Muscle of leg (tissue), 11 donors: ENCODE measurements around the gene AQP11. TPM values are rescaled to one million over a fixed set of nuclear protein-coding genes. Genes with fewer than 3 reads are reported as not detected.
"Not testable (repeated sequence)": the region's sequence is repeated elsewhere in the genome, so short reads cannot be mapped to it uniquely, and the experiment has no call there.

Experiments used
- DNase-seq: peaks from one replicate; pipeline ENCODE4 v3.0.0; 2013
- H3K27ac ChIP-seq: one replicate; pipeline ENCODE4 v1.5.1; 2013; ENCODE audit warnings: mild to moderate bottlenecking, low read length, control low read depth
- H3K27me3 ChIP-seq: one replicate; pipeline ENCODE4 v1.6.1; 2013; ENCODE audit warnings: low read length; ENCODE audit not compliant: control insufficient read depth, insufficient read depth
- H3K36me3 ChIP-seq: one replicate; pipeline ENCODE4 v1.6.1; 2013; ENCODE audit warnings: low read length; ENCODE audit not compliant: control insufficient read depth, insufficient read depth
- H3K4me1 ChIP-seq: one replicate; pipeline ENCODE4 v1.6.1; 2013; ENCODE audit warnings: low read length; ENCODE audit not compliant: control insufficient read depth, insufficient read depth
- H3K4me3 ChIP-seq: one replicate; pipeline ENCODE4 v1.5.1; 2013; ENCODE audit warnings: low read length, control low read depth
- H3K9me3 ChIP-seq: replicated peaks from 2 replicates; pipeline ENCODE4 v1.6.1; 2013; ENCODE audit warnings: low read depth, low read length; ENCODE audit not compliant: control insufficient read depth
- WGBS: methylation state at CpG from one replicate; pipeline ENCODE4 v1.1.5; 2013; ENCODE audit warnings: missing lambda C conversion rate; ENCODE audit not compliant: insufficient coverage; 5-methylcytosine and 5-hydroxymethylcytosine counted together
- polyA plus RNA-seq, 8 donors: library from polyadenylated mRNA; unstranded; fragments of 120-200 nt; gene quantifications; one replicate each; pipeline versions ENCODE4 v1.2.1 to v1.2.3, GENCODE V29; 2013; ENCODE audit warnings: inconsistent platforms in 1 of 8, low replicate concordance in 1 of 8; ENCODE audit not compliant: insufficient read length in 8 of 8, insufficient read depth in 1 of 8
- total RNA-seq: library from RNA; stranded (reverse); fragments of 120-200 nt; gene quantifications from one replicate; pipeline ENCODE4 v1.2.4, GENCODE V29; 2013

Gene AQP11
- total and polyA plus RNA-seq, 9 donors = 0.75 to 1.7 (median 1.2) TPM

GRCh38 chr11:77559686-77560401 lies 29.9 kb upstream of the AQP11 start:
- DNase-seq = no peak
- no CpG with 5 or more reads among the region's 6 CpGs for WGBS
- H3K27ac ChIP-seq = no peak overlapping the region
- H3K9me3 ChIP-seq = no peaks in the 10 kb centered on the region
- H3K4me3 ChIP-seq = no peak overlapping the region
- no peaks in the 10 kb centered on the region for H3K27me3 ChIP-seq
- H3K36me3 ChIP-seq = no peaks in the 10 kb centered on the region
- H3K4me1 ChIP-seq = no peaks in the 10 kb centered on the region

DNA sequence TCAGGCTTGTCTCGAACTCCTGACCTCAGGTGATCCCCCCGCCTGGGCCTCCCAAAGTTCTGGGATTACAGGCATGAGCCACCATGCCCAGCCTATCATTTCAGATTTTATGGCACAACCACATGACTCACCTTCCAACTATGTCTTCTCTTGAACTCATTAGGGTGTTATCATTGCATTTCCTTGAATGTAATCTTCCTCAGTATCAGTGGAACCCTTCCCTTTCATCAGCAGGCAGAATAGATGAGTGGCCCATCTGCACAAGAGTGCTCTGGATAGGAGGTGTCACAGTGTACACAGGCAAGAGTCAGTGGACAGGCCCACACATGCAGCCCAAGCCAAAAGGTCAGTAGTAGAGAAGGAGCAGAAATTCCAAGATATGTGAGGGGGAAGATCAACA lies 29.1 kb upstream of the AQP11 start:
- WGBS = 75% methylated on average over 2 of the region's 2 CpGs
- DNase-seq = no peak
- no peak overlapping the region for H3K27ac ChIP-seq

GRCh38 chr11:77561257-77561656 lies 28.5 kb upstream of the AQP11 start:
- H3K4me3 ChIP-seq = no peak overlapping the region
- no peak for DNase-seq
- H3K27me3 ChIP-seq = no peaks in the 10 kb centered on the region
- H3K36me3 ChIP-seq = no peaks in the 10 kb centered on the region
- H3K9me3 ChIP-seq = no peaks in the 10 kb centered on the region
- H3K4me1 ChIP-seq = no peaks in the 10 kb centered on the region
- 100% methylated on average over 1 of the region's 1 CpG for WGBS
- H3K27ac ChIP-seq = no peak overlapping the region

More for the DNA sequence above, 29.1 kb upstream of the AQP11 start:
- Histone ChIP-seq H3K9me3 (no peaks in the 10 kb centered on the region), H3K36me3 (no peaks in the 10 kb centered on the region), H3K4me1 (no peaks in the 10 kb centered on the region), H3K27me3 (no peaks in the 10 kb centered on the region), H3K4me3 (no peak overlapping the region)

- Histone ChIP-seq H3K36me3 (no peaks in the 10 kb centered on the region), H3K9me3 (no peaks in the 10 kb centered on the region), H3K4me1 (no peaks in the 10 kb centered on the region), H3K27ac (no peak overlapping the region), H3K4me3 (no peak overlapping the region), H3K27me3 (no peaks in the 10 kb centered on the region)
- 90% methylated on average over 3 of the region's 4 CpGs for WGBS
- DNase-seq = no peak
These were observed 21.4 kb upstream of the AQP11 start for GRCh38 chr11:77568306-77568705.

- no peak overlapping the region for H3K27ac ChIP-seq
- H3K4me1 ChIP-seq = no peaks in the 10 kb centered on the region
- no CpG with 5 or more reads among the region's 3 CpGs for WGBS
- DNase-seq = no peak
- no peaks in the 10 kb centered on the region for H3K9me3 ChIP-seq
- H3K4me3 ChIP-seq = no peak overlapping the region
- H3K36me3 ChIP-seq = no peaks in the 10 kb centered on the region
- no peaks in the 10 kb centered on the region for H3K27me3 ChIP-seq
These were observed 20.7 kb upstream of the AQP11 start for GRCh38 chr11:77568916-77569675.

GRCh38 chr11:77569676-77570070 lies 20.1 kb upstream of the AQP11 start:
- no peak for DNase-seq
- no peaks in the 10 kb centered on the region for H3K27me3 ChIP-seq
- H3K4me3 ChIP-seq = no peak overlapping the region
- no peaks in the 10 kb centered on the region for H3K36me3 ChIP-seq
- no peak overlapping the region for H3K27ac ChIP-seq
- no CpG with 5 or more reads among the region's 2 CpGs for WGBS
- H3K9me3 ChIP-seq = no peaks in the 10 kb centered on the region
- H3K4me1 ChIP-seq = no peaks in the 10 kb centered on the region

DNA sequence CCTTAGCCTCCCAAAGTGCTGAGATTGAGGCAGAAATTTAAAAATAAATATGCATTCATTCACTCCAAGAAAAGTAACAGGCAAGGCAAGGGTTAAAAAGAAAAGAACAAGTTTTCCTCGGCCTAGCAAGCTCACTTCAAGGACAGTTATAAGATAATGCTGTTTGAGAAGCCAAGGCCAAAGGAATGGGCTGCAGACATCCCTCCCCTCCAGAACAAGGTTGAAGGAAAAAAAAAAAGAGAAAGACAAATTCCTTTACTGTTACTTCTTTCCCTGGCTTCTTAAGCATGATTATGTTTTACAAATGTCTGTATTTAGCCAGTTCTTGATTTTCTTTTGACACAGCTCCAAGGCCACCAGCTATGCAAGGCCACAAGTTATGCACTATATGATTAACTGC lies 18.9 kb upstream of the AQP11 start:
- not testable (repeated sequence) for H3K36me3 ChIP-seq
- no CpG with 5 or more reads among the region's 1 CpG for WGBS
- DNase-seq = peak; percentile 40

DNA sequence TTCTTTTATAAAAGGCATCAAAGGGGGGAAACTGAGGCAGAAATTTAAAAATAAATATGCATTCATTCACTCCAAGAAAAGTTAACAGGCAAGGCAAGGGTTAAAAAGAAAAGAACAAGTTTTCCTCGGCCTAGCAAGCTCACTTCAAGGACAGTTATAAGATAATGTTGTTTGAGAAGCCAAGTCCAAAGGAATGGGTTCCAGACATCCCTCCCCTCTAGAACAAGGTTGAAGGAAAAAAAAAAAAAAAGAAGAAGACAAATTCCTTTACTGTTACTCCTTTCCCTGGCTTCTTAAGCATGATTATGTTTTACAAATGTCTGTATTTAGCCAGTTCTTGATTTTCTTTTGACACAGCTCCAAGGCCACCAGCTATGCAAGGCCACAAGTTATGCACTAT lies 14.3 kb upstream of the AQP11 start:
- peak; percentile 17 for DNase-seq
- not testable (repeated sequence) for H3K4me1 ChIP-seq, H3K4me3 ChIP-seq, H3K36me3 ChIP-seq, H3K9me3 ChIP-seq, H3K27me3 ChIP-seq, H3K27ac ChIP-seq
- WGBS = no CpG with 5 or more reads among the region's 1 CpG

More for the DNA sequence above, 18.9 kb upstream of the AQP11 start:
- H3K4me3 ChIP-seq, H3K9me3 ChIP-seq, H3K27me3 ChIP-seq, H3K4me1 ChIP-seq, H3K27ac ChIP-seq: not testable (repeated sequence)

DNA sequence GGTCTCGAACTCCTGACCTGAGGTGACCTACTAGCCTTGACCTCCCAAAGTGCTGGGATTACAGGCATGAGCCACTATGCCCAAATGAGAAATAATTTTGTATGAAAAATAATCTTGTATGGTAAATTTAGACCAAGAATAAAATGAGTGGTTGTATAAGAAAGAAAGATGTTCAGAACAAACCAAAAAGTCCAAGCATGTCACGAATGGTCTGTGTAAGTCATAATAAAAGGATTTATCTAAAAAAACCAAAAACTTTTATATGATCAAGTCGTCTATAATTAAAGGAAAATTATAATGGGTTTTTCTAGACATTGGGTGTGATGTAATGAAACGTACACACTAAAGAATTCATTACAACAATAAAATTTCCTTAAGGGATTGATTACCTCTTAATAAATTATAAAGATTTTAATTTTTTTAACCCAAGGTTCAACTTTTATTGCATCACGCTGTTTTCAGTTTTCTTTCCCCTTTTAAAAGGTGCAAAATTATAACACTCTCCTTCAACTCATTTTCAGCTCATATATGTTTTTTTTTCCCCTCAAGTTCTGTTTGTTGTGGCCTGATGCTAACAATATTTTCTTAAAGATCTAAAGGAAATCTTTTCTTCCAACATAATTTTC lies 8.9 kb upstream of the AQP11 start:
- H3K27ac ChIP-seq = no peak overlapping the region
- no peaks in the 10 kb centered on the region for H3K27me3 ChIP-seq
- H3K36me3 ChIP-seq = no peaks in the 10 kb centered on the region
- DNase-seq = no peak
- WGBS = 100% methylated on average over 1 of the region's 5 CpGs
- no peaks in the 10 kb centered on the region for H3K4me1 ChIP-seq
- no peak overlapping the region for H3K4me3 ChIP-seq
- H3K9me3 ChIP-seq = peaks cover 12% of the 10 kb centered on the region

- peak overlapping the region; percentile 72 for H3K27ac ChIP-seq
- WGBS = 2% methylated on average over 8 of the region's 19 CpGs
- no peaks in the 10 kb centered on the region for H3K9me3 ChIP-seq
- no peak for DNase-seq
- peaks cover 11% of the 10 kb centered on the region for H3K4me1 ChIP-seq
- no peaks in the 10 kb centered on the region for H3K27me3 ChIP-seq
- no peaks in the 10 kb centered on the region for H3K36me3 ChIP-seq
- H3K4me3 ChIP-seq = peak overlapping the region; percentile 74
These were observed 602 bp upstream of the AQP11 start for GRCh38 chr11:77589181-77589520.
